H1 (cell line): Measurements from ENCODE around the gene SNF8.

Experiments
- CEBPB ChIP-seq: IDR thresholded peaks from 2 replicates; pipeline ENCODE4 v1.6.1; 2012; ENCODE audit warnings: low read depth, low read length
- CHD2 ChIP-seq: IDR thresholded peaks from 2 replicates; pipeline ENCODE4 v1.6.1; 2012; ENCODE audit warnings: low read length, improper control_type of control experiment
- TAF1 ChIP-seq: IDR thresholded peaks from 2 replicates; pipeline ENCODE4 v1.6.1; 2011; ENCODE audit warnings: mild to moderate bottlenecking, low read depth, low read length
- TF ChIP-seq, protein P1 (sequence below), 3 experiments: IDR thresholded peaks; 1 replicate in 2 of 3; 2 replicates in 1 of 3; pipeline versions ENCODE4 v1.5.1 to v1.6.1; 2011; ENCODE audit warnings: low read length in 3 of 3, mild to moderate bottlenecking in 3 of 3, inconsistent platforms in 2 of 3, low read depth in 1 of 3, moderate library complexity in 1 of 3; ENCODE audit not compliant: insufficient read depth in 1 of 3; ENCODE audit errors: control extremely low read depth in 1 of 3
- TF ChIP-seq, protein P2 (sequence below): IDR thresholded peaks from 2 replicates; pipeline ENCODE4 v1.6.1; 2011; ENCODE audit warnings: low read length, improper control_type of control experiment
- TF ChIP-seq, protein P3 (sequence below): IDR thresholded peaks from 2 replicates; pipeline ENCODE4 v1.6.1; 2011; ENCODE audit warnings: low read depth, mild to moderate bottlenecking, low read length; ENCODE audit not compliant: insufficient read depth

DNA sequence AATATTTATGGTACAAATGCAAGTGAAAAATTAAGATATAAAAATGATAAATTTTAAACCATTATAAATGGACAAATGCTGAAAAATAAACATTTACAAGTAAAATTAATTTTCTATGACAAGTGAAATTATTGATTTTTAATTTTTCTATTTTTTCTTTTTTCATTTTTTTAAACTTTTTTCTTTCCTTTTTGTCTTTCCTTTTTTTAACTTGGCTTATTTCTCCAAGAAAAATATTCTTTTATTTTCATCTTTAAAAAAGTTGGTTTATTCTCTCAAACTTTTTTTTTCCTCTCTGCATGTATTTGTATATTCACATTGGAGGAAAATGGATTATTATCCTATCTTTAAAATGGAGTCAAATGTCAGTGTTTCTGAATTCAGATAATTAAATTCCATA is 48.7 kb upstream of the SNF8 start:
- TF ChIP-seq, protein P1, sequence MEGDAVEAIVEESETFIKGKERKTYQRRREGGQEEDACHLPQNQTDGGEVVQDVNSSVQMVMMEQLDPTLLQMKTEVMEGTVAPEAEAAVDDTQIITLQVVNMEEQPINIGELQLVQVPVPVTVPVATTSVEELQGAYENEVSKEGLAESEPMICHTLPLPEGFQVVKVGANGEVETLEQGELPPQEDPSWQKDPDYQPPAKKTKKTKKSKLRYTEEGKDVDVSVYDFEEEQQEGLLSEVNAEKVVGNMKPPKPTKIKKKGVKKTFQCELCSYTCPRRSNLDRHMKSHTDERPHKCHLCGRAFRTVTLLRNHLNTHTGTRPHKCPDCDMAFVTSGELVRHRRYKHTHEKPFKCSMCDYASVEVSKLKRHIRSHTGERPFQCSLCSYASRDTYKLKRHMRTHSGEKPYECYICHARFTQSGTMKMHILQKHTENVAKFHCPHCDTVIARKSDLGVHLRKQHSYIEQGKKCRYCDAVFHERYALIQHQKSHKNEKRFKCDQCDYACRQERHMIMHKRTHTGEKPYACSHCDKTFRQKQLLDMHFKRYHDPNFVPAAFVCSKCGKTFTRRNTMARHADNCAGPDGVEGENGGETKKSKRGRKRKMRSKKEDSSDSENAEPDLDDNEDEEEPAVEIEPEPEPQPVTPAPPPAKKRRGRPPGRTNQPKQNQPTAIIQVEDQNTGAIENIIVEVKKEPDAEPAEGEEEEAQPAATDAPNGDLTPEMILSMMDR (IDR thresholded peaks at IDR 0.05; ENCODE audit: control extremely low read depth in 1 of 3, insufficient read depth in 1 of 3, low read depth in 1 of 3, low read length in 3 of 3), result no peak
- TF ChIP-seq TAF1 (no peak), CEBPB (no peak), CHD2 (no peak)
- TF ChIP-seq, protein P2, sequence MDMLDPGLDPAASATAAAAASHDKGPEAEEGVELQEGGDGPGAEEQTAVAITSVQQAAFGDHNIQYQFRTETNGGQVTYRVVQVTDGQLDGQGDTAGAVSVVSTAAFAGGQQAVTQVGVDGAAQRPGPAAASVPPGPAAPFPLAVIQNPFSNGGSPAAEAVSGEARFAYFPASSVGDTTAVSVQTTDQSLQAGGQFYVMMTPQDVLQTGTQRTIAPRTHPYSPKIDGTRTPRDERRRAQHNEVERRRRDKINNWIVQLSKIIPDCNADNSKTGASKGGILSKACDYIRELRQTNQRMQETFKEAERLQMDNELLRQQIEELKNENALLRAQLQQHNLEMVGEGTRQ, result no peak
- TF ChIP-seq, protein P3, sequence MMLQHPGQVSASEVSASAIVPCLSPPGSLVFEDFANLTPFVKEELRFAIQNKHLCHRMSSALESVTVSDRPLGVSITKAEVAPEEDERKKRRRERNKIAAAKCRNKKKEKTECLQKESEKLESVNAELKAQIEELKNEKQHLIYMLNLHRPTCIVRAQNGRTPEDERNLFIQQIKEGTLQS, result no peak
